Adrenal gland (tissue), 5 donors: ENCODE data around the gene STIM2.

Source experiments
- CTCF ChIP-seq, 6 experiments: fragments of 450-650 bp in 4 of 6; fragments of 200-600 bp in 2 of 6; sonication (generic) in 1 of 6; IDR thresholded peaks; 1 replicate in 5 of 6; 2 replicates in 1 of 6; pipeline versions ENCODE4 v1.5.1 to v1.8.0; 2016 to 2021; ENCODE audit warnings: antibody characterized with exemption in 6 of 6, mild to moderate bottlenecking in 2 of 6, moderate library complexity in 1 of 6
- POLR2A ChIP-seq, 2 donors: fragments of 450-650 bp; IDR thresholded peaks; one replicate each; pipeline ENCODE4 v1.6.1; 2017; ENCODE audit warnings: antibody characterized with exemption in 2 of 2, mild to moderate bottlenecking in 2 of 2, moderate library complexity in 1 of 2
- donor health status: DM: no; HTN: no; CAD: no.

DNA sequence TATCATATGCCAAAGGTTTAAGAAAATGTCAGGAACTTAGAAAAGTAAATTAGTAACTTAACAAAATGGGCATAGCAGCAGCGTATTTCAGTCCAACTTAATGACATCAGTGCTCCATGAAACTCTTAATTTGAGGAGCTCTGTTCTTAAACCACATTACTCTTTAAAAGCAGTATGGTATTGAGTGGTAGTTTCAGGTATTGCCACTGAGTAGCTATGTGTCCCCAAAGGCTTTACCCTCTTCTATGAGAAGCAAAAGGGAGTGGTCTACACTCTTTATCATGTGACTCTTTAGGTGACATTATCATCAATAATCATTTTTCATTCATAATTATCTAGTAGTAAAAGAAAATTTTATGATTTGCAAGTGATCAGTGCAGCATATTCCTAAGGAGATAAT, 158.3 kb downstream of the STIM2 start:
- no peak for TF ChIP-seq CTCF (IDR thresholded peaks at IDR 0.05)
- no peak for TF ChIP-seq POLR2A (IDR thresholded peaks at IDR 0.05)
